HG02943 (cell line): ENCODE measurements around the gene FAM43B.

ENCODE experiments used
- ATAC-seq: cut with Tn5 transposase; IDR thresholded peaks from one replicate; pipeline ENCODE4 v1.9.1; 2021; ENCODE audit warnings: mild to moderate bottlenecking, low read depth, moderate library complexity; ENCODE audit not compliant: unreplicated experiment

The FAM43B gene

GRCh38 chr1:20551161-20551560 lies 1.2 kb upstream of the FAM43B start:
- no peak for ATAC-seq

- ATAC-seq: no peak
These were observed 514 bp downstream of the FAM43B start for GRCh38 chr1:20552728-20553445.

- ATAC-seq: no peak
These were observed 2.8 kb downstream of the FAM43B start for GRCh38 chr1:20555025-20555757.

GRCh38 chr1:20555758-20556120 lies 3.4 kb downstream of the FAM43B start:
- ATAC-seq: no peak

GRCh38 chr1:20558191-20558590 lies 5.8 kb downstream of the FAM43B start:
- ATAC-seq: no peak

GRCh38 chr1:20560966-20561365 lies 8.6 kb downstream of the FAM43B start:
- ATAC-seq: no peak

- no peak for ATAC-seq
These were observed 12.9 kb downstream of the FAM43B start for GRCh38 chr1:20565234-20565633.

GRCh38 chr1:20569523-20570098 lies 17.2 kb downstream of the FAM43B start:
- no peak for ATAC-seq

GRCh38 chr1:20571427-20571826 lies 19.1 kb downstream of the FAM43B start:
- ATAC-seq: no peak

- no peak for ATAC-seq
These were observed 21.6 kb downstream of the FAM43B start for GRCh38 chr1:20573987-20574386.

- ATAC-seq: no peak
These were observed 22.5 kb downstream of the FAM43B start for GRCh38 chr1:20574686-20575540.

- no peak for ATAC-seq
These were observed 23.4 kb downstream of the FAM43B start for GRCh38 chr1:20575541-20576336.

GRCh38 chr1:20578062-20578461 lies 25.7 kb downstream of the FAM43B start:
- no peak for ATAC-seq

- no peak for ATAC-seq
These were observed 26.5 kb downstream of the FAM43B start for GRCh38 chr1:20578721-20579395.

GRCh38 chr1:20584890-20585289 lies 32.5 kb downstream of the FAM43B start:
- ATAC-seq: no peak

GRCh38 chr1:20586953-20587660 lies 34.7 kb downstream of the FAM43B start:
- no peak for ATAC-seq

- ATAC-seq: no peak
These were observed 35.3 kb downstream of the FAM43B start for GRCh38 chr1:20587661-20588053.

GRCh38 chr1:20588634-20589225 lies 36.4 kb downstream of the FAM43B start, which contains the start of gene CDA:
TSS of gene CDA (plus strand) at chr1:20589097. CDS start at chr1:20589130, 33 bp downstream.
- no peak for ATAC-seq
